Ishikawa (cell line): ENCODE data around the gene RPUSD1.

Experiments
- CEBPB ChIP-seq: IDR thresholded peaks from 2 replicates; pipeline ENCODE4 v1.6.1; 2012
- CREB1 ChIP-seq: IDR thresholded peaks from 2 replicates; pipeline ENCODE4 v1.6.1; 2012; ENCODE audit warnings: low read depth
- EGR1 ChIP-seq: IDR thresholded peaks from 2 replicates; pipeline ENCODE4 v1.6.1; 2012
- EP300 ChIP-seq: IDR thresholded peaks from 2 replicates; pipeline ENCODE4 v1.6.1; 2012; ENCODE audit warnings: borderline replicate concordance
- FOXM1 ChIP-seq: IDR thresholded peaks from 2 replicates; pipeline ENCODE4 v1.6.1; 2012; ENCODE audit warnings: low read depth, borderline replicate concordance
- NFIC ChIP-seq: IDR thresholded peaks from 2 replicates; pipeline ENCODE4 v1.6.1; 2012
- RAD21 ChIP-seq: IDR thresholded peaks from 2 replicates; pipeline ENCODE4 v1.6.1; 2012; ENCODE audit warnings: low read depth
- TAF1 ChIP-seq: IDR thresholded peaks from 2 replicates; pipeline ENCODE4 v1.6.1; 2012; ENCODE audit warnings: low read depth, mild to moderate bottlenecking
- TCF12 ChIP-seq: IDR thresholded peaks from 2 replicates; pipeline ENCODE4 v1.6.1; 2012; ENCODE audit warnings: low read depth
- TEAD4 ChIP-seq: IDR thresholded peaks from 2 replicates; pipeline ENCODE4 v1.6.1; 2012
- YY1 ChIP-seq: IDR thresholded peaks from 2 replicates; pipeline ENCODE4 v1.6.1; 2012; ENCODE audit warnings: low read depth
- ZBTB7A ChIP-seq: IDR thresholded peaks from 2 replicates; pipeline ENCODE4 v1.6.1; 2012; ENCODE audit warnings: low read depth
- TF ChIP-seq, protein P1 (sequence below): IDR thresholded peaks from 2 replicates; pipeline ENCODE4 v1.6.1; 2012; ENCODE audit warnings: low read depth, mild to moderate bottlenecking
- TF ChIP-seq, protein P2 (sequence below): IDR thresholded peaks from 2 replicates; pipeline ENCODE4 v1.6.1; 2012
- TF ChIP-seq, protein P3 (sequence below): IDR thresholded peaks from 2 replicates; pipeline ENCODE4 v1.6.1; 2012

Gene RPUSD1

DNA sequence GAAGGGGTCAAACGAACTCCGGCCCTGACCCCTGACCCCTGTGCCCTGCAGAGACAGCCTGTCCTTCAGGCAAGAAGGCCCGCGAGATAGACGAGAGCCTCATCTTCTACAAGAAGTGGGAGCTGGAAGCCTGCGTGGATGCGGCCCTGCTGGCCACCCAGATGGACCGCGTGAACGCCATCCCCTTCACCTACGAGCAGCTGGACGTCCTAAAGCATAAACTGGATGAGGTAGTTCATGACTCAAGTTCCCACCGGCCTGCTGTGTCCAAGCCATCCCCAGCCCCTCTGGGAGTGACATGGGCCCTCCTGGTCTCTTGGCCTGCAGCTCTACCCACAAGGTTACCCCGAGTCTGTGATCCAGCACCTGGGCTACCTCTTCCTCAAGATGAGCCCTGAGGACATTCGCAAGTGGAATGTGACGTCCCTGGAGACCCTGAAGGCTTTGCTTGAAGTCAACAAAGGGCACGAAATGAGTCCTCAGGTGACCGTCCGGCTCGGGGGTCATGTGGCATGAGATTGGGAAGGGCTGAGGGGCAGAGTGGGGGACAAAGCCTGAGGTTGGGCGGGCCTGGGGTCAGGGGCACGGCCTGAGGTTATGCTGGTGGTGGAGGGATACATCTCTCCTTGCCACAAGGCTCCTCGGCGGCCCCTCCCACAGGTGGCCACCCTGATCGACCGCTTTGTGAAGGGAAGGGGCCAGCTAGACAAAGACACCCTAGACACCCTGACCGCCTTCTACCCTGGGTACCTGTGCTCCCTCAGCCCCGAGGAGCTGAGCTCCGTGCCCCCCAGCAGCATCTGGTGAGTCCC is 22.0 kb downstream of the RPUSD1 start:
- no peak for TF ChIP-seq EGR1

DNA sequence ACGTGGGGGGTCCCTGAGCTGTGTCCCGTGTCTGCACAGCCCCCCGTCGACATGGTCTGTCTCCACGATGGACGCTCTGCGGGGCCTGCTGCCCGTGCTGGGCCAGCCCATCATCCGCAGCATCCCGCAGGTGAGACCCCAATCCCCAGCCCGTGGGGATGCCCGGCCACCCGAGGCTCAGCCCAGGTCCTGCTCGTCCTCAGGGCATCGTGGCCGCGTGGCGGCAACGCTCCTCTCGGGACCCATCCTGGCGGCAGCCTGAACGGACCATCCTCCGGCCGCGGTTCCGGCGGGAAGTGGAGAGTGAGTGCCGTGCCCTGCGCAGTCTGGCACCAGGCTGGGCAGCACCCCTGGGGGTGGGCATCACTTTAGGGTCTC is 22.7 kb downstream of the RPUSD1 start:
- TF ChIP-seq RAD21 (no peak), TAF1 (no peak), YY1 (no peak), TEAD4 (no peak), CEBPB (no peak), FOXM1 (no peak), CREB1 (no peak), EP300 (no peak), TCF12 (no peak)
- TF ChIP-seq, protein P1, sequence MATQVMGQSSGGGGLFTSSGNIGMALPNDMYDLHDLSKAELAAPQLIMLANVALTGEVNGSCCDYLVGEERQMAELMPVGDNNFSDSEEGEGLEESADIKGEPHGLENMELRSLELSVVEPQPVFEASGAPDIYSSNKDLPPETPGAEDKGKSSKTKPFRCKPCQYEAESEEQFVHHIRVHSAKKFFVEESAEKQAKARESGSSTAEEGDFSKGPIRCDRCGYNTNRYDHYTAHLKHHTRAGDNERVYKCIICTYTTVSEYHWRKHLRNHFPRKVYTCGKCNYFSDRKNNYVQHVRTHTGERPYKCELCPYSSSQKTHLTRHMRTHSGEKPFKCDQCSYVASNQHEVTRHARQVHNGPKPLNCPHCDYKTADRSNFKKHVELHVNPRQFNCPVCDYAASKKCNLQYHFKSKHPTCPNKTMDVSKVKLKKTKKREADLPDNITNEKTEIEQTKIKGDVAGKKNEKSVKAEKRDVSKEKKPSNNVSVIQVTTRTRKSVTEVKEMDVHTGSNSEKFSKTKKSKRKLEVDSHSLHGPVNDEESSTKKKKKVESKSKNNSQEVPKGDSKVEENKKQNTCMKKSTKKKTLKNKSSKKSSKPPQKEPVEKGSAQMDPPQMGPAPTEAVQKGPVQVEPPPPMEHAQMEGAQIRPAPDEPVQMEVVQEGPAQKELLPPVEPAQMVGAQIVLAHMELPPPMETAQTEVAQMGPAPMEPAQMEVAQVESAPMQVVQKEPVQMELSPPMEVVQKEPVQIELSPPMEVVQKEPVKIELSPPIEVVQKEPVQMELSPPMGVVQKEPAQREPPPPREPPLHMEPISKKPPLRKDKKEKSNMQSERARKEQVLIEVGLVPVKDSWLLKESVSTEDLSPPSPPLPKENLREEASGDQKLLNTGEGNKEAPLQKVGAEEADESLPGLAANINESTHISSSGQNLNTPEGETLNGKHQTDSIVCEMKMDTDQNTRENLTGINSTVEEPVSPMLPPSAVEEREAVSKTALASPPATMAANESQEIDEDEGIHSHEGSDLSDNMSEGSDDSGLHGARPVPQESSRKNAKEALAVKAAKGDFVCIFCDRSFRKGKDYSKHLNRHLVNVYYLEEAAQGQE = no peak
- TF ChIP-seq, protein P2, sequence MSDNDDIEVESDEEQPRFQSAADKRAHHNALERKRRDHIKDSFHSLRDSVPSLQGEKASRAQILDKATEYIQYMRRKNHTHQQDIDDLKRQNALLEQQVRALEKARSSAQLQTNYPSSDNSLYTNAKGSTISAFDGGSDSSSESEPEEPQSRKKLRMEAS = no peak

DNA sequence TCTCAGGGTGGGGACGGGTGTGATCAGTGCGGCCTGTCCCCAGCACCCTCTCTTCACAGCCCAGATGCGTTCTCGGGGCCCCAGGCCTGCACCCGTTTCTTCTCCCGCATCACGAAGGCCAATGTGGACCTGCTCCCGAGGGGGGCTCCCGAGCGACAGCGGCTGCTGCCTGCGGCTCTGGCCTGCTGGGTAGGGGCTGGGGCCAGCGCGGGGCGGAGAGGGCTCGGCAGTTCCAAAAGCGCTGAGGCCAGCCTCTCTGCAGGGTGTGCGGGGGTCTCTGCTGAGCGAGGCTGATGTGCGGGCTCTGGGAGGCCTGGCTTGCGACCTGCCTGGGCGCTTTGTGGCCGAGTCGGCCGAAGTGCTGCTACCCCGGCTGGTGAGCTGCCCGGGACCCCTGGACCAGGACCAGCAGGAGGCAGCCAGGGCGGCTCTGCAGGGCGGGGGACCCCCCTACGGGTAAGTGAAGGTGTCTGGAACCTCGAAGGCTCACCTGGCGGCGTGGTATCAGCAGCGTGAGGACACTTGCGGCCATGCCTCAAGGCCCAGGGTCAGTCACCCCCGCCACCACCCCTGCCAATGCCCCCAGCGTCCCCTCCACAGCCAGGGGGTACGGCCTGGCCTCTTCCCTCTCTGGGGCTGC is 23.2 kb downstream of the RPUSD1 start:
- TF ChIP-seq ZBTB7A (no peak; the same call in 1 of the 2 replicates), FOXM1 (no peak), NFIC (no peak), TEAD4 (no peak), EP300 (no peak)
- TF ChIP-seq, protein P2 = no peak

DNA sequence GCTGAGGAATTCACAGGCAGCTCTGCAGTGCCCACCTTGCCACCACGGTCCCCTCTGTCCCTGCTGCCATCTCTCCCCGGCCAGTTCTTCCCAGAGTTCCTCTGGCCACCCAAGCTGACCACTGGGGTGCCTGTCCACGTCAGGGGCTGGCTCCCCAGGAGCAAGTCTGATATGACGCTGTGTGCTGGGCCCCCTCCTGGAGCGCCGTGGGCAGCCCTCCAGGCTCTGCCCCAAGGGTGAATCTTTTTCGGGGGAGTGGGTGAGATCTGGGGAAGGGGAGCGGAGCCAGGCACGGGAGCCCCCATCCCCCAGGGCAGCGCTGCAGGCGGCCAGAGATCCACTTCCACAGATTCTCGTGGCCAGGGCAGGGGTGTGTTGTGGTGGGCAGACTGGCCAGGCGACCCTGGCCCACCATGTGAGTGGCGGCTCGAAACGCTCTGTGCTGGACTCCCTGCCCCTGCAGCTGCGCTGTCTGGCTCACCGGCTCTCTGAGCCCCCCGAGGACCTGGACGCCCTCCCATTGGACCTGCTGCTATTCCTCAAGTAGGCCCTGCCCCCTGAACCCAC is 23.9 kb downstream of the RPUSD1 start:
- TF ChIP-seq, protein P3, sequence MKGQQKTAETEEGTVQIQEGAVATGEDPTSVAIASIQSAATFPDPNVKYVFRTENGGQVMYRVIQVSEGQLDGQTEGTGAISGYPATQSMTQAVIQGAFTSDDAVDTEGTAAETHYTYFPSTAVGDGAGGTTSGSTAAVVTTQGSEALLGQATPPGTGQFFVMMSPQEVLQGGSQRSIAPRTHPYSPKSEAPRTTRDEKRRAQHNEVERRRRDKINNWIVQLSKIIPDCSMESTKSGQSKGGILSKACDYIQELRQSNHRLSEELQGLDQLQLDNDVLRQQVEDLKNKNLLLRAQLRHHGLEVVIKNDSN = no peak
- peak; percentile 57; the same call in 1 of the 2 replicates for TF ChIP-seq ZBTB7A

DNA sequence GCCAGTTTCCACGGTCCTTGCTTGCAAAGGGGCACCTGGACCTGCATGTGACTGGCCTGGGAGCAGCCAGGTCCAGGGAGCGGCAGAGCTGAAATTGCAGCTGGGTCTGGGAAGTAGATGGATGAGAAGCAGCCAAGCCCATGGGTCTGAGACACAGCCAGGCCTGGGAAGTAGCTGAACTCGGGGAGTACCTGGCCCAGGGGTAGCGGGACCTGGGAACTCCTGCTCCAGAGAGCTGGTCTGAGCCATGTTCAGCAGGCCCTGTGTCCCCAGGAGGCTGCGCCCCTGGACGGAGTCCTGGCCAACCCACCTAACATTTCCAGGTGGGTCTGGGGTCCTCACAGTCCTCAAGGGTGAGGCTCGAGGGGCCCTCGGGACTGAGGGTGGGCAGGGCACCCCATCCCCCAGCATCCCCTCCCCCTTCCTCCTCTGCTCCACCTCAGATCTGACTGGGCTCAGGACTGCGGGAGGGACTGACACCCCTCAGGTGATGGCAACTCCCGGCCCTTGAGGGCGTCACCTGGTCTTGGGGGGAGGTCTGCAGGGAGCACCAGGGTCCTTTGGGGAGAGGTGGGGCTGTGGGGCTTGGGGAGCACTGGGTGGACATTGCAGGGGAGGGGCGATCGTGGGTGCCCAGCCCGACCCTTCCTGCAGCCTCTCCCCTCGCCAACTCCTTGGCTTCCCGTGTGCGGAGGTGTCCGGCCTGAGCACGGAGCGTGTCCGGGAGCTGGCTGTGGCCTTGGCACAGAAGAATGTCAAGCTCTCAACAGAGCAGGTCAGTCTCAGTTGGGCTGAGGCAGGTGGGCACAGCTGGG is 24.6 kb downstream of the RPUSD1 start:
- no peak for TF ChIP-seq EGR1
- TF ChIP-seq ZBTB7A = no peak
- TF ChIP-seq CREB1 = no peak
- TF ChIP-seq TCF12 = no peak
- TF ChIP-seq, protein P2 = no peak
- TF ChIP-seq, protein P3 = no peak
- TF ChIP-seq TEAD4 = no peak
- TF ChIP-seq EP300 = no peak
- TF ChIP-seq YY1 = no peak
- TF ChIP-seq CEBPB = no peak
- TF ChIP-seq, protein P1 = no peak
- no peak for TF ChIP-seq NFIC
